K562 (cell line): ENCODE results near the gene ZFYVE19. TPM values are rescaled to one million over a fixed set of nuclear protein-coding genes. Genes with fewer than 3 reads are reported as not detected.
A peak's percentile ranks its signal among the peaks of the same experiment; 100 is the strongest.

Source experiments
- CTCFL ChIP-seq: IDR thresholded peaks from 2 replicates; pipeline ENCODE4 v1.6.1; 2011; ENCODE audit warnings: borderline replicate concordance, low read depth, mild to moderate bottlenecking, moderate library complexity, low read length; ENCODE audit not compliant: insufficient read depth, poor library complexity, severe bottlenecking
- DLX4 ChIP-seq: fragments of 250-450 bp; sonication (Bioruptor Pico); IDR thresholded peaks from 2 replicates; pipeline ENCODE4 v1.6.1; 2021; ENCODE audit warnings: mild to moderate bottlenecking
- ERF ChIP-seq: fragments of 450-650 bp; formaldehyde crosslinking; IDR thresholded peaks from 2 replicates; pipeline ENCODE4 v1.4.0; 2020; ENCODE audit warnings: mild to moderate bottlenecking, mixed read lengths
- HES1 ChIP-seq: fragments of 450-650 bp; IDR thresholded peaks from 2 replicates; pipeline ENCODE4 v1.6.1; 2016; ENCODE audit warnings: low read depth, mild to moderate bottlenecking, moderate library complexity
- JUNB ChIP-seq: fragments of 450-650 bp; formaldehyde crosslinking; conservative IDR thresholded peaks from 2 replicates; pipeline ENCODE4 v1.4.0; 2020; ENCODE audit warnings: mild to moderate bottlenecking
- PRDM10 ChIP-seq: fragments of 450-650 bp; IDR thresholded peaks from 2 replicates; pipeline ENCODE4 v1.6.1; 2018; ENCODE audit not compliant: partially characterized antibody
- RNF219 ChIP-seq: fragments of 250-450 bp; sonication (Bioruptor Pico); IDR thresholded peaks from 2 replicates; pipeline ENCODE4 v1.5.0; 2022; ENCODE audit warnings: mild to moderate bottlenecking
- ZHX1 ChIP-seq: fragments of 150-350 bp; conservative IDR thresholded peaks from 2 replicates; pipeline ENCODE4 v1.6.1; 2014; ENCODE audit warnings: low read length
- ZNF280B ChIP-seq: fragments of 250-450 bp; sonication (Bioruptor Pico); IDR thresholded peaks from 2 replicates; pipeline ENCODE4 v1.5.1; 2021; ENCODE audit warnings: mild to moderate bottlenecking
- ZNF717 ChIP-seq: fragments of 250-450 bp; sonication (Bioruptor Pico); IDR thresholded peaks from 2 replicates; pipeline ENCODE4 v1.5.0; 2021
- polyA plus RNA-seq, 8 experiments: library from polyadenylated mRNA; depleted of rRNA in 4 of 8; stranded (reverse) in 5 of 8; unstranded in 3 of 8; fragments of >200 nt; fragmentation: Nextera tagmentation in 2 of 8; fragmentation: Illumina TruSeq in 1 of 8; extraction: Ambion mirVana in 2 of 8; extraction: Trizol in 1 of 8; gene quantifications; 2 replicates each; pipeline versions ENCODE4 v1.2.1 to v1.2.3, GENCODE V29; 2011 to 2014; ENCODE audit warnings: inconsistent platforms in 1 of 8, missing spikeins in 1 of 8
- total RNA-seq, 7 experiments: library from RNA; depleted of rRNA in 6 of 7; stranded (reverse); fragments of >200 nt in 6 of 7; fragmentation: Illumina TruSeq in 2 of 7; extraction: Trizol in 2 of 7; gene quantifications; 2 replicates each; pipeline versions ENCODE4 v1.2.1 to v1.2.3, GENCODE V29; 2011 to 2021; ENCODE audit warnings: low replicate concordance in 1 of 7

Gene ZFYVE19
- total and polyA plus RNA-seq, 9 of the 15 experiments (the other 6 are each of a cell fraction or from before 2014, with no cell fraction given): 1.5 to 36.8 (median 19.9) TPM

GRCh38 chr15:40859206-40859851, 52.4 kb downstream of the ZFYVE19 start (continued):
- TF ChIP-seq ZHX1 (no peak), ZNF717 (CRISPR knock-in tag) (no peak), ZNF280B (no peak), DLX4 (CRISPR knock-in tag) (no peak), JUNB (CRISPR knock-in tag) (no peak), HES1 (no peak), PRDM10 (peak; percentile 17), ERF (CRISPR knock-in tag) (no peak), CTCFL (peak; percentile 61), RNF219 (CRISPR knock-in tag) (no peak)
